GM18502 (cell line): ENCODE data around the gene CEACAM19.
"Not testable (repeated sequence)": the region's sequence is repeated elsewhere in the genome, so short reads cannot be mapped to it uniquely, and the experiment has no call there.

Source experiments
- ATAC-seq: cut with Tn5 transposase; IDR thresholded peaks from one replicate; pipeline ENCODE4 v1.9.1; 2021; ENCODE audit warnings: mild to moderate bottlenecking; ENCODE audit not compliant: unreplicated experiment, poor library complexity

CEACAM19 gene

DNA sequence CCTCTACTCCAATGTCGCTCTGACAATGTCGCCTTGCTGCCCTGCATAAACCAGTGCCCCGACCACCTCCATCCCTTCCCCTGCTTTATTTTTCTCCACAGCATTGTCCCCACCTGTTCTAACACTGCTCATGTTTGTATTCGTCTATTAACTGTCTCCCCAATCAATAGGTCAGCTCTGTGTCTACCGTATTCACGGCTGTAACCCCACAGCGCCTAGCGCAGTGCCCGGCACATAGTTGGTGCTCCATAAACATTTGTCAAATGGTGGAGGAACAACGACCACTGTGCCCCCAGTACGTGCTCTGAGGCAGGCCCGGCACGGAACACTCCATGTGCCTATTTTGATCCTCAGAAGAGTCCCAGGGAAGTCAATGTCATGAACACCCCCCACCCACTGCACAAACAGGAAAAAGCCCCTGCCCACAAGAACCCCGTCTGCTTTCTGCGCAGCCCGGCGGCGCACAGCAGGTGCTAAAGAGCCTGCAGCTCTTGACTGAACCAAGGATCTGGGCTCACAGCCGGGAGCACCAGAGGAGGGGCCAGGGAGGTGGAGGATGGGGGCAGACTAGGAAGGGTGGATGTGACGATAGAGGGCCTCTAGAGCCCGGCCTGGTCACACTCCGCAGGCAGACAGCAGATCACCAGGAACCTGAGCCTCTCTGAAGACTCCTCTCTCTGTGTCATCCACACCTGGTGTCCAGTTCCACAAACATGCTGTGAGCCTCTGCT lies 25.8 kb downstream of the CEACAM19 start:
- ATAC-seq: no peak

DNA sequence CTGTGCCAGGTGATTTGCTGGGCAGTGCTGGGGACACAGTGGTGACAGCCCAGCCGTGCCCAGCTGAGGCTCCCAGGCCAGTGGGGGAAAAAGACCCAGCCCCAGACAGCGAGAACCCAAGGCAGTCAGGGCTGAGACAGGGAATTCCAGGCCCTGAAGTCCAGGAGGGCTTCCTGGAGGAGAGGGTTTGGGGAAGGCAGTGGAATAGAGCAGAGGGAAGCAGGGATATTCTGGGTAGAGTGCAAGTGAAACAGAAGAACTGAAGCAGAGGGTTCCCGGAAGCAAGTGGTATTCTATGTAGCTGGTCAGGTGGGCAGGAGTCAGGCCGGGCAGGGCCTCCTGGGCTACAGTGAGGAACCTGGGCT lies 26.4 kb downstream of the CEACAM19 start:
- no peak for ATAC-seq

DNA sequence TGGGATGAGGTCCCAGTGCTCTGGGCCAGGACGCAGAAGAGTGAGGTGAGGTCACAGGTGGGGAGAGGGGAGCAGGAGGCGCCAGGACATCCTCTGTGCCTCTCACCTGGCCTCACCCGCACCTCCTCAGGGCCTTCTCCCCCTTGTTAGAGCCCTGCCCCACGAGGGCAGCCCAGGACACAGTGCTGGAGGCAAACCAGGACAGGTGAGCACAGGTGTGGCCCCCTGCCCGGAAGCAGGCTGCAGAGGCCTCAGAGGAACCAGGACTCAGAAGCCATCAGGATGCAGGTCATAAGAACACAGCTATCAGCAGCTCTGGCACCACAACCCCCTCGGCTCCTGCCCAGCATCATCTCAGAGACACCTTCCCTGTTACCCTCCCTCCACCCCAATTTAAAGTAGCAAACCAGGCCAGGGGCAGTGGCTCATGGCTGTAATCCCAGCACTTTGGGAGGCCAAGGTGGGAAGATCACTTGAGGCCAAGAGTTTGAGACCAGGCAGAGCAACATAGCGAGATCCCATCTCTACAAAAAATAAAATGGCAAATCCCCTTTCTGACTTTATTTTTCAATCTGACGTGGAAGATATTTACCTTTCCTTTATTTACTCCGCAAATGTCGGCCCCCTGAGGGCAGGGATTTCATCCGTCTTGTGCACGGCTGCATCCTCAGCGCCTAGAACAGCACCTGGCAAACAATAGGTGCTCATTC lies 27.4 kb downstream of the CEACAM19 start, which contains the start of gene CEACAM16:
CEACAM16 (plus strand) TSS at position 660 of the 710 bp plus-strand sequence. CDS start 2,306 bp downstream, outside the sequence.
- ATAC-seq: no peak

DNA sequence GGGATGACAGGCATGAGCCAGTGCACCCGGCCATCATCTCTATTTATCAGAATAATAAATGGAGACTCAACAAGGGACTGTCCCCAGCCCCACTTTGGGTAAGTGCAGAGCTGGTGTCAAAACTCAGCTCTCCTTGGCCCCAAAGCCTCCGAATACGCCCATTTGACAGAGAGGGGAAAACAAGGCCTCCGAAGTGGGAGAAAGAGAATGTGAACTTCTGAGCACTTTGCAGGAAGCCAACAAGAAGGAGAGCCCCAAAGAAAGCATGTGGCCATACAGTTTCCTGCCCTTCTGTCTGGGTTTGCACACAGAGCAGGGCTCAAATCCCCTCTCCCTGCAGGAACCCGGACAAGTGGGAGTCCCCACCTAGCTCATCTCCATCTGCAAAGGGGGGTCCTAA lies 29.3 kb downstream of the CEACAM19 start:
- ATAC-seq: no peak

DNA sequence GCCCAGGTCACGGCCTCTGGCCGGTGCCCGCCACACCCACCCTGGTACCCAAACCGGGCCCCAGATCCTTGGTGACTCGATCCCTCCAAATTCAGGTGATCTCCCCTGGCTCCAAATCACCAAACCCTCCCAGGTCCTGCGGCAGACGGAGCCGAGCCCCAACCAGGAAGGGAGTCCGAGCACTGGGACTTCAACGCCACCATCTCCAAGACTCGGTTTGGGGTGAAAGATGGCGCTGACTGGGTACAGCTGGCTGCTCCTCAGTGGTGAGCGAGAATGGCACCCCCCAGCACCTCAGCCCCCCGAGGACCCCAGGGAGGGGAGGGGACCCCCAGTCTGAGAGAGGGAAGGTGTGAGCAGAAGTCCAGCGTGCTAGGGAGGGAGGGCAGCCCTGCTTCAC lies 29.9 kb downstream of the CEACAM19 start:
- no peak for ATAC-seq

DNA sequence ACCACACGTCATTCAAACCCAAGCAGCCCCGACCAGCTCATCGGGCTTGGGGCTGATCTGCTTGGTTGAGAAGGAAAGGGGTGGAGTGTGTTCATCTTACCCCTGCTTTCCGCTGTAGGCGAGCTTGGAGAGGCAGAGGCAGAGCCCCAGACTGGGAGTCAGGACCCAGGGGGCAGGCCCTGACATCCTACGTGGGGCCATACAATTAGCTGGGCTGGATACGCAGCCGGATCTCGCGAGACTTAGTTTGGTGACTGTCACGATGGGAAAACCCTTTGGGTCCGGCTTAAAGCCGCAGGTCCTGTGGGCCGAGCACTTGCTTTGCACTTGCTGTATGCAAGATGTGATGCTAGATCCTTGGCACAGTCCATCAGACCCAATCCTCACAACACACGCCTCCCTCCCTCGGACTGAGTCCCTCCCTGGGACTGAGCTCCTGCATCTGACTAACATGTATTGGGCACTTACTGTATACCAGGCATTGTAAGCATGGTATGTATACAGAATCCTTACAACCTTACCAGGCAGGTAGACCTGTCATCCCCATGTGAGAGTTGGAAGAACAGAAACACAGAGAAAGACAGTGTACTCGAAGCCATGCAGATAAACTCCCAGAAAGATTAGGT lies 31.4 kb downstream of the CEACAM19 start:
- no peak for ATAC-seq

DNA sequence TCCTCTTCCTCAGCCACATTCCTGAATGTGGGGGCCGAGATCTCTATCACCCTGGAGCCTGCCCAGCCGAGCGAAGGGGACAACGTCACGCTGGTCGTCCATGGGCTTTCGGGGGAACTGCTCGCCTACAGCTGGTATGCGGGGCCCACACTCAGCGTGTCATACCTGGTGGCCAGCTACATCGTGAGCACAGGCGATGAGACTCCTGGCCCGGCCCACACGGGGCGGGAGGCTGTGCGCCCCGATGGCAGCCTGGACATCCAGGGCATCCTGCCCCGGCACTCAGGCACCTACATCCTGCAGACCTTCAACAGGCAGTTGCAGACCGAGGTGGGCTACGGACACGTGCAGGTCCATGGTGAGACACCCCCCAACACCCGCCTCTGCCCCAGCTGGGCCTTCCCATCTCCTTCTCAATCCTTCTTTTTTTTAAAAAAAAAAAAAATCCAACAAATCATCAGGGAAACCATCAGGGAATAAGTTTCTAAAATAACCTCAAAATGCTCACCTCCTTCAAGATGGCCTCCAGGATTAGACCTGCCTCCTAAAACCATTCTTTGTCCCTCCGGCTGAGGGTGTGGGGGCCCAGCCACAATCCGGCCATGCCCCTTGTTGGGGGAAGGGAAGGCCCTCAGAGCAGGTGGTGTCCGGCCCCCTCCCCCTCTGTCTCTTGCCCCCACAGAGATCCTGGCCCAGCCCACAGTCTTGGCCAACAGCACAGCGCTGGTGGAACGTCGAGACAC lies 32.2 kb downstream of the CEACAM19 start:
- ATAC-seq: no peak

DNA sequence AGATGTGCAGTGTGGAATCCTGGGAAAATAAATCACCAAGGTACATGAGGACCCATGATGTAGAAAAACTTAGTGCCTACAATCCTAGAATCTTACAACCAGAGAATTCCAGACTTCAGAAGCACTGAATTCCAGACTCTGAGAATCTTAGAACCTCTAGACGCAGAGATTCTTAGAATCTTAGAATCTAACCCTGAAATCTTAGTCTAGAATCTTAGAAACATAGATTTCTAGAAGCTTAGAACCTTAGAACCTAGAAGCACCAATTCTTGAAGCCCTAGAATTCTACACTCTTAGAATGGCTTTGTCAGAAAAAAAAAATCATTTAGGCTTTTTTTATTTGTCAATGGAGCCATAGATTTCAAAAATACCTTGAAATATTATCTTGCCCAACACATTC lies 33.7 kb downstream of the CEACAM19 start:
- ATAC-seq: no peak

DNA sequence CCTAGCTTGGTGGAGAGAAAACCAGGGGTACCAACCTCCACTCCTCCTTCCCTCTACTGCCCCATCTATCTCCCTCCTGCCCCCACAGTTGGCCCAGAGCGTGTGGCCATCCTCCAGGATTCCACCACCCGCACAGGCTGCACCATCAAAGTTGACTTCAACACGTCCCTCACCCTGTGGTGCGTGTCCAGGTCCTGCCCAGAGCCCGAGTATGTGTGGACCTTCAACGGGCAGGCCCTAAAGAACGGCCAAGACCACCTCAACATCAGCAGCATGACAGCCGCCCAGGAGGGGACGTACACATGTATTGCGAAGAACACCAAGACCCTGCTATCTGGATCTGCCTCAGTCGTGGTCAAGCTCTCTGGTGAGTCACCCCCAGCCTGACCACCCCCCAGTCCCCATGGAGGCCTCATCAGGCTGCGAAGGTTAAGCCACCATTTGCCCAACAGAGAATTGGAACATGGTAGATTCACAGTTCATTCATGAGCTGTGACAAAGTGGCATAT lies 34.3 kb downstream of the CEACAM19 start:
- no peak for ATAC-seq

DNA sequence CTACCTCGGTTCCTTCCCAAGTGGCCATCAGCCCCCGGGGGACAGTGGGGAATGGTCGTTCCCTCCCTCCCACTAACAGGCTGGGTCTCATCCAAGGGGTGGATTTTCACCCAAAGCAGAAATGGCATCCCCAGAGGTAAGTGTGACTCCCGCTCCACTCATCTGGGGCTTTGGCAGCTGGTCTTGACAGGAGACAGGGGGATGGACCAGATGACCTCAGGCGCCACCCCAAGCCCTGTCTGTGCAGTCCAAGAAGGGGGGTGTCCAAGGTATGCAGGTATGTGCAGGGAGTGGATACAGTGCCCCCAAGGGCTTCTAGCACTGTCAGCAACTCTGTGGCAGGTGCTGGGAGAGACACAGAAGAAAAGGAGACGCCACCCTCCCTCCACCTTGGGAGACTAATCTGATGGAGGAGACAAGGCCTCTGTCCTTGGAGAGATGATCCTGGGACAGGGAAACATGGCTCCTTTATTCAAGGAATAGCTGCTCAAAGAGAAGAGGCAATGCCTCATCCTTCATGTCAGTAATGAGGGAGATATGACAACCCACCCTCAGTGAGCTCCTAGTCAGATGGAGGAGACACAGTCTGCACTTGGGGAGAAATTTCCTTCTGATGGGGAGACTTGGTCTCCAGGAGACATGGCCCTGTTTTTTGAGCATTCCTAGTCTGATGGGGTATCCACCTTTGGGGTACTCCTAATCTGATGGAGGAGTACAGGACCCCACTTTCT lies 35.4 kb downstream of the CEACAM19 start:
- no peak for ATAC-seq

DNA sequence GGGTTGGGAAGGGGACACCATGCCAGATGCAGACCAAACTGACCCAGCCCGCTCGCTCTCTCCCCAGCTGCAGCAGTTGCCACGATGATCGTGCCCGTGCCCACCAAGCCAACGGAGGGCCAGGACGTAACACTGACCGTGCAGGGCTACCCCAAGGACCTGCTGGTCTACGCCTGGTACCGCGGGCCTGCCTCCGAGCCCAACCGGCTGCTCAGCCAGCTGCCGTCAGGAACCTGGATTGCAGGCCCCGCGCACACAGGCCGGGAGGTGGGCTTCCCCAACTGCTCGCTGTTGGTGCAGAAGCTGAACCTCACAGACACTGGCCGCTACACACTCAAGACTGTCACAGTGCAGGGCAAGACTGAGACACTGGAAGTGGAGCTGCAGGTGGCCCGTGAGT lies 36.5 kb downstream of the CEACAM19 start:
- ATAC-seq: no peak

DNA sequence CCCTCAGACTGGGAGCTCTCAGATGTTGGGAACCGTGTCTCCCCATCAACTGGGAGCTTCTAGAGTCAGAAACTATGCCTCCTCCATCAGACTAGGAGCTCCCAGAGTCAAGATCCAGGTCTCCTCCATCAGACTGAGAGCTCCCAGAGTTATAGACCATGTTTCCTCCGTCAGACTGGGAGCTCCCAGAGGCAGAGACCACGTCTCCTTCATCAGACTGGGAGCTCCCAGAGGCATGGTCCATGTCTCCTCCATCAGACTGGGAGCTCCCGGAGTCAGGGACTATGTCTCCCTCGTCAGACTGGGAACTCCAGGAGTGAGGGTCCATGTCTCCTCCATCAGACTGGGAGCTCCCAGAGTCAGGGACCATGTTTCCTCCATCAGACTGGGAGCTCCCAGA lies 37.7 kb downstream of the CEACAM19 start:
- no peak for ATAC-seq

DNA sequence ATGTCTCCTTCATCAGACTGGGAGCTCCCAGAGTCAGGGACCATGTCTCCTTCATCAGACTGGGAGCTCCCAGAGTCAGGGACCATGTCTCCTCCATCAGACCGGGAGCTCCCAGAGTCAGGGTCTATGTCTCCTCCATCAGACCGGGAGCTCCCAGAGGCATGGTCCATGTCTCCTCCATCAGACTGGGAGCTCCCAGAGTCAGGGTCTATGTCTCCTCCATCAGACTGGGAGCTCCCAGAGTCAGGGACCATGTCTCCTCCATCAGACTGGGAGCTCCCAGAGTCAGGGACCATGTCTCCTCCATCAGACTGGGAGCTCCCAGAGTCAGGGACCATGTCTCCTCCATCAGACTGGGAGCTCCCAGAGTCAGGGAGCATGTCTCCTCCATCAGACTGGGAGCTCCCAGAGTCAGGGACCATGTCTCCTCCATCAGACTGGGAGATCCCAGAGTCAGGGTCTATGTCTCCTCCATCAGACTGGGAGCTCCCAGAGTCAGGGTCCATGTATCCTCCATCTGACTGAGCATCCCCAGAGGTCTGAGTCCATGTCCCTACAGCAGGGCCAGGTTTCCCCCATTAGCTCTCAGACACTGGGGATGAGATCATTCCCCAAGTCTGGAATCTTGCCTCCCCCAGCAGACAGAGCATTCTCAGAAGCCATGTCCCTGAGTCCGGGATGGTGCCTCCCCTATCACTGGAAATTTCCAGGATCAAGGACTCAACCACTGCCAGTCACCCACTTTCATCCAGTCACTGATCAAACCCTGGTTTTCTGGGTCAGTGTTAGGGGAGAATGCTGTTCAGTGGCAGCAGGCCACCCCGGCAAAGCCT lies 38.4 kb downstream of the CEACAM19 start:
- not testable (repeated sequence) for ATAC-seq

DNA sequence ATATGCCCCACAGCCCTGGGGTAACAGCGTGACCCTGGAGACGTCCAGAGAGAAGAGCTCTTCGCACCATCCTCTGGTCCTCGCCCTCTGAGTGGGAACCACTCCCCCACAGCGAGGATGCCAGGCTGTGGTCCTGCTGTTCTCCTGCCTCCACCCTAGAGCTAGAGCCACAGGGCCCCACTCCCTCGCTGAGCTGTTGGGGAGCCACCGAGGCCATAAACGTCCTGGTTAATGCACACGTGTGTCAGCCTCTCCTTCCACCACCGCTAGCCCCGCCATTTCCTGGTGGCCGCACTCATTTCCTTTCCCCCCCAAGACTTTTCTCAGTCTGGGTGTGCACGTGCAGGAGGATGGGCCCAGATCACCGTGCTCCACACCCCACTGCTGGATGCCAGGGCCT lies 39.2 kb downstream of the CEACAM19 start:
- ATAC-seq: no peak

DNA sequence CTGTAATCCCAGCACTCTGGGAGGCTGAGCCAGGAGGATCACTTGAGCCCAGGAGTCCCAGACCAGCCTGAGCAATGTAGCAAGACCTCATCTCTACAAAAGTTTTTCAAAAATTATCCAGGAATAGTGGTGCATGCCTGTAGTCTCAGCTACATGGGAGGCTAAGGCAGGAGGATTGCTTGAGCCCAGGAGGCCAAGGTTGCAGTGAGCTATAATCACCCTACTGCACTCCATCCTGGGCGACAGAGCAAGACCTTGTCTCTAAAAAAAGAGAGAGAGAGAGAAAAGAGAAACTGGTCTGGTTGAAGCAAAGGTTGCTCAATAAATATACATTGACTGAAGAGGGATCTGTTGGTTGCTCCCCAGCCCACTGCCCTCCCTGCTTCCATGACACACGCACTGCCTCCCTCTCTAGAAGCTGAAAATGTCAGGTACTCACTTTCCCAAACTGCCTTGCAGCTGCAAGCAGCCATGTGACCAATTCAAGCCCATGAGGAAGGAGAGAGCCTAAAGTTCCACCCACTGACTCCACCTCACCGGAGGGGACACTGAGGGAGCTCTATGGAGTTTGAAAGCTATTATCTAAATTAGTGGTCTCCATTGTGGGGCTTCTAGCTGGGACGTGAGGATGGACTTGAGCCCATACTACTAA lies 41.7 kb downstream of the CEACAM19 start:
- no peak for ATAC-seq

DNA sequence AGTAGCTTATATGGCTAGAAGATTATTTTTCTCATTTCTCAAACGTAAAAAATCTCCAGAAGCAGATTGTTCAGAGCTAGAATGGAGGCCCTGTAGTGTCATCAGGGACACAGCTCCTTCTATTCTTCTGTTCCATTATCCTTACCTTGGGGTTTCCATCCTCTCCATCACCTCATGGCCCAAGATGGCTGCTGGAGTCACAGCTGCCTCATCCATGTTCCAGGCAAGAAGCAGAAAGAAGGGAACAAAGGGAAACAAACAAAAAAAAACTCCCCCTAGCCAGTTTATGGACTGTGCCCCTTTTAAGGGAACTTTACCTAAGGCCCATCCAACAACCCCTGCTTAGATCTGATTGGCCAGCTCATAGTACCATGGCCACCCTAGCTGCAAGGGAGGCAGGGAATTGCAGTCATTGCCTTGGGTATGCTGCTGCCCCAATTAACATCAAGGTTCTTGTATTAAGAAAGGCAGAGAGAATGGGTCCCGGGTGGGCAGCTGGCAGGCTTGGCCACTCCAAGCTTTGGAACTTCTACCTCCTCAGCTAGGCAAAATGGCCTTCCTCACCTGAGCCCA lies 43.4 kb downstream of the CEACAM19 start:
- no peak for ATAC-seq

DNA sequence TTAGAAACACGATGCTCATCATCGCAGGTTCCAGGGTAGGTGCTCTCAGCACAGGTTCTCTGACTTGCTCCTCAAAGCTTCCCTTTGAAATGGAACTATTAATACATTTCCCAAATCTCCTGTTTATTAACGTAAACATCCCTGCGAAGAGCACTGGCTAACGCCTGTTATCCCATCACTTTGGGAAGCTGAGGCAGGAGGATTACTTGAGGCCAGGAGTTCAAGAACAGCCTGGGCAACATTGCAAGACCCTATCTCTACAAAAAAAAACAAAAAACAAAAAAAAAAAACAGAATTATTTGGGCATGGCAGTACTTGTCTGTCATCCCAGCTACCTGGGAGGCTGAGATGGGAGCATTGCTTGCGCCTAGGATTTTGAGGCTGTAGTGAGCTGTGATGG lies 46.3 kb downstream of the CEACAM19 start:
- no peak for ATAC-seq
